Stimulated activated CD8-positive, alpha-beta memory T cell treated with anti-CD3 and anti-CD28 coated beads, Interleukin-12 subunit alpha, Interleukin-12 subunit beta, amount 100 ng/mL, for 1 hour (primary cell): Measurements from ENCODE around the gene WDR82.

Source experiments
- DNase-seq: peaks from one replicate; pipeline ENCODE4 v3.0.0-alpha.2; 2020; ENCODE audit warnings: low read depth

Gene WDR82

GRCh38 chr3:52237006-52237656, 41.3 kb downstream of the WDR82 start:
- no peak for DNase-seq

GRCh38 chr3:52236424-52236886, 42.0 kb downstream of the WDR82 start:
- no peak for DNase-seq

GRCh38 chr3:52234516-52235447, 43.7 kb downstream of the WDR82 start:
- no peak for DNase-seq

GRCh38 chr3:52233968-52234367, 44.5 kb downstream of the WDR82 start:
- DNase-seq = no peak

GRCh38 chr3:52233108-52233591, 45.3 kb downstream of the WDR82 start:
- DNase-seq = no peak

GRCh38 chr3:52232279-52233107, 46.0 kb downstream of the WDR82 start:
- DNase-seq = no peak

GRCh38 chr3:52231502-52232278, 46.8 kb downstream of the WDR82 start:
- peak; percentile 80 for DNase-seq

GRCh38 chr3:52230889-52231499, 47.5 kb downstream of the WDR82 start:
- no peak for DNase-seq

- no peak for DNase-seq
These were observed 48.0 kb downstream of the WDR82 start for GRCh38 chr3:52230461-52230860.

GRCh38 chr3:52229656-52230055, 48.8 kb downstream of the WDR82 start:
- no peak for DNase-seq

- no peak for DNase-seq
These were observed 49.6 kb downstream of the WDR82 start for GRCh38 chr3:52228751-52229291.

GRCh38 chr3:52228266-52228665, 50.2 kb downstream of the WDR82 start:
- DNase-seq = no peak

GRCh38 chr3:52227766-52228165, 50.7 kb downstream of the WDR82 start:
- no peak for DNase-seq

- DNase-seq = no peak
These were observed 51.3 kb downstream of the WDR82 start for GRCh38 chr3:52227117-52227516.

GRCh38 chr3:52226229-52226817, 52.1 kb downstream of the WDR82 start:
- no peak for DNase-seq

- DNase-seq = no peak
These were observed 52.8 kb downstream of the WDR82 start, which contains the start of gene TLR9 for GRCh38 chr3:52225452-52226228. TLR9 (minus strand) TSS chr3:52225645; CDS start chr3:52225529, 116 bp downstream.

- no peak for DNase-seq
These were observed 54.7 kb downstream of the WDR82 start for GRCh38 chr3:52223449-52224408.
